GM19395 (cell line): ENCODE measurements around the gene PARP4.
"Not testable (repeated sequence)": the region's sequence is repeated elsewhere in the genome, so short reads cannot be mapped to it uniquely, and the experiment has no call there.

Experiments used
- ATAC-seq: cut with Tn5 transposase; IDR thresholded peaks from one replicate; pipeline ENCODE4 v1.9.1; 2021; ENCODE audit warnings: mild to moderate bottlenecking, moderate library complexity; ENCODE audit not compliant: unreplicated experiment

PARP4 gene

DNA sequence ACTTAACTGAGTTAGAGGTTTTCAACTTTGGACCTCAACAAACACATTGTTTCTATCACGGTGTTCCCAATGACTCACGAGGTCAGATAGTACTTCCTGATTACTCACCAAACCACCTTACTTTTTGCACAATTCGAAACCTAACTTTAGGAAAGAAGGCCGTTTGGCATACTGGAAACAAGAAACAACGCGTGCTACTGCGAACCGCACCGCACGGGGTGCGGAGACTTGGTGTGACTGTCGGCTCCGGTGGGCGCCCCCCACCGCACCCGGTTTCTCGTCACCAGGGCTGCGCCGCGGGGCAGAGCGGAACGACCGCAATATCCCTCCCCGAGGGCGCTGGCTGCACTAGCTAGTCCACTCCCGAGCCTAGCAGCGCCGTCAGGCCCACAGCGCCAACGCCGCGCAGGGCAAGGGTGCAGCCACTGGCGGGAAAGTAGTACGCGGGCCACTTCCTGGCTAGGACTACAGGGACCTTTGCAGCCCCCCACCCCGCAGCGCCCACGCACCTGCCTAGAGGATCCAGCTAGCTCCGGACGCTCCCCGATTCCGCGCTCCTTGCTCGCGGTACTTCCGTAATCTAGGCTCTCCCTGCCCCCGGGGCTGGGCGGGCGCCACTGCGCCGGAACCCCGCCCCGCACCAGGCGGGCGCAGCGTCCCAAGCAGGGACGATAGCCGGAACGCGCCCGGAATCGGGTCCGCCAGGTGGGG, at the start of gene PARP4:
PARP4 (minus strand) TSS at position 582 of the 711 bp plus-strand sequence. CDS start 9,002 bp downstream, outside the sequence.
- peak; percentile 74 for ATAC-seq

DNA sequence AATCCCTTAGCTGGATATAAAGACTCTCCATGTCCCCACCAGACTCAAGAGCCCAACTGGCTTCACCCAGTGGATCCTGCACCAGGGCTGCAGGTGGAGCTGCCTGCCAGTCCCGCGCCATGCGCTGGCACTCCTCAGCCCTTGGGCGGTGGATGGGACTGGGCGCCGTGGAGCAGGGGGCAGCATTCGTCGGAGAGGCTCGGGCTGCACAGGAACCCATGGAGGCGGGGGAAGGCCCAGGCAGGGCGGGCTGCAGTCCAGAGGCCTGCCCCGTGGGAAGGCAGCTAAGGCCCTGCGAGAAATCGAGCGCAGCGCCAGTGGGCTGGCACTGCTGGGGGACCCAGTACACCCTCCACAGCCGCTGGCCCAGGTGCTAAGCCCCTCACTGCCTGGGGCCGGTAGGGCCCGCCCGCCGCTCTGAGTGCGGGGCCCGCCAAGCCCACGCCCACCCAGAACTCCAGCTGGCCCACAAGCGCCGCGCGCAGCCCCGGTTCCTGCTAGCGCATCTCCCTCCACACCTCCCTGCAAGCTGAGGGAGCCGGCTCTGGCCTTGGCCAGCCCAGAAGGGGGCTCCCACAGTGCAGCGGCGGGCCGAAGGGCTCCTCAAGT, 48.1 kb upstream of the PARP4 start:
- ATAC-seq, result not testable (repeated sequence)

DNA sequence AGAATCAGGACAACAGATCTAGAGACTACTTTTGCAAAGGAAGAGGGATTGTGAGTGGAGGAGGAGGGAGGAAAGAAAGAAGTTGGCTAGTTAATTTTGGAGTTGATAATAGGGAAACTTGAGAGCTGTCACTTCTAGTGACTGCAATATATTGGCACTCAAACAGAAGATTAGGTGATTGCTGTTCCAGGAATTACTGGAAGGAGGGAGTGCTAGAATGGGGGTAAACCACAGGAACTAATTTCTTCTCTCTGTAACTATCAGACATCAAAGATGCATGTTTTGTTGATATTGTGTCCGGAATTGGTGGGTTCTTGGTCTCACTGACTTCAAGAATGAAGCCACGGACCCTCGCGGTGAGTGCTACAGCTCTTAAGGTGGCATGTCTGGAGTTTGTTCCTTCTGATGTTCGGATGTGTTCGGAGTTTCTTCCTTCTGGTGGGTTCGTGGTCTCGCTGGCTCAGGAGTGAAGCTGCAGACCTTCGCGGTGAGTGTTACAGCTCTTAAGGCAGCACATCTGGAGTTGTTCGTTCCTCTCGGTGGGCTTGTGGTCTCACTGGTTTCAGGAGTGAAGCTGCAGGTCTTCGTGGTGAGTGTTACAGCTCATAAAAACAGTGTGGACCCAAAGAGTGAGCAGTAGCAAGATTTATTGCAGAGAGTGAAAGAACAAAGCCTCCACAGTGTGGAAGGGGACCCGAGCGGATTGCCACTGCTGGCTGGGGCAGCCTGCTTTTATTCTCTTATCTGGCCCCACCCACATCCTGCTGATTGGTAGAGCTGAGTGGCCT, 47.0 kb upstream of the PARP4 start:
- not testable (repeated sequence) for ATAC-seq

DNA sequence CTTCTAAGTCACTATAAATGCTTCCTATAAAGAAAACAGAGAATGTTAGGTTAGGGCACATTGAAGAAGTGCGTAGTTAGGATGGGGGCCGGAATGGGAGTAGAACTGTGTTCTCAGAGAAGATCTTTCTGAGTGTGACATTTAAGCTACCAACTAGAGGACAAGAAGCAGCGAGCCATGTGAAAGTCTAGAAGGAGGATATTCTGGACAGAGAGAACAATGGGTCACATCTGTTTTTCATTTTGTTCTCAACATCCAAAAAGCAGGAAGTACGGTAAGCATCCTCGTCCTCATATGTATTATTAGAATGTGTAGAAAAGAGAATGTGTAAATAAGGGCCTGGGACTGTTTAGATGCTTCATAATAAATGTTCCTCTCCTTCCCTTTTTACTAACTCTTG, 44.5 kb upstream of the PARP4 start:
- ATAC-seq, result no peak

DNA sequence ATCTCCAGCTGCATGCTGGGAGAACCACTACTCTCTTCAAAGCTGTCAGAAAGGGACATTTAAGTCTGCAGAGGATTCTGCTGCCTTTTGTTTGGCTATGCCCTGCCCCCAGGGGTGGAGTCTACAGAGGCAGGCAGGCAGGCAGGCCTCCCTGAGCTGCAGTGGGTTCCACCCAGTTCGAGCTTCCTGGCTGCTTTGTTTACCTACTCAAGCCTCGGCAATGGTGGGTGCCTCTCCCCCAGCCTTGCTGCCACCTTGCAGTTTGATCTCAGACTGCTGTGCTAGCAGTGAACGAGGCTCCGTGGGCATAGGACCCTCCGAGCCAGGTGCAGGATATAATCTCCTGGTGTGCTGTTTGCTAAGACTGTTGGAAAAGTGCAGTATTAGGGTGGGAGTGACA, 41.3 kb upstream of the PARP4 start:
- not testable (repeated sequence) for ATAC-seq

DNA sequence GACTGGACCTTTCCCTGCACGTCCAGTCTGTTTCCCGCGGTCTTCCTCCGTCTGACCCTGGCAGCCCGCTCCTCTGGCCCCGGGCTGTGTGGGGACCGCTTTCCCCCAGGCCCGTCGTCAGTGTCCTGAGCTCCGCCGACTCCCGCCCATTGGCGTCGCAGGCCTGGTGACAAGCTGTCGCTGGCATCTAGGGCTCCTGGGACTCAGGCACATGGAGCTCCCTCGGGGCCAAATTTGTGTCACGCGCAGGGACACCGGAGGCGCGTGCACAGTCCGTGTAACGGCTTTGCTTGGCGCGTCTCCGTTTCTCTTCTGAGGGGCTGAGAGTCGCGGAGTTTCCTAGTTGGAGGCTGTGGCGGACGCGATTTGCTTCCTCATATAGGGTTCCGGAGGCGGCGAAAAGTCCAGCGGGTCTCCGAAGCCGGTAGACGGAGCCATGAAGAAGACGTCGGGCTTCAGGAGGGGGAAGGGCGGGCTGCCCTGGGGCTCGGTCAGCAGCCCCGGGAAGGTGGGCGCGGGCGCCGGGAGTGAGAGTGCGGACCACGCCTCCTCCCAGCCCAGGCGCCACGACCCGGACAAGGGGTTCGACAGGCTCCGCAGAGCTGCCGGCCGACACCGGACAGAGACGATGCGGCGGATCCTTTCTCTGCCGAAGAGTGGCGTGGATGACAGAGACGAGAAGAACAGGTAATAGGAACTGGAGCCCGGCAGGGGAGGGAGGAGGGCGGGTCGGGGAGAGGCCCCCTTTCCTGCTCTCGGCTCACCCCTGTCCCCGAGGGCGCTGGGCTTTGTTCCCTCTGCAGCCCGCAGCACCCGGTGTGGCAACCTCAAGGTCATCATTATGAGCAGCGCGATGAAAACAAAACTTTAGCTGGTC, 29.1 kb upstream of the PARP4 start:
- ATAC-seq, result not testable (repeated sequence)

DNA sequence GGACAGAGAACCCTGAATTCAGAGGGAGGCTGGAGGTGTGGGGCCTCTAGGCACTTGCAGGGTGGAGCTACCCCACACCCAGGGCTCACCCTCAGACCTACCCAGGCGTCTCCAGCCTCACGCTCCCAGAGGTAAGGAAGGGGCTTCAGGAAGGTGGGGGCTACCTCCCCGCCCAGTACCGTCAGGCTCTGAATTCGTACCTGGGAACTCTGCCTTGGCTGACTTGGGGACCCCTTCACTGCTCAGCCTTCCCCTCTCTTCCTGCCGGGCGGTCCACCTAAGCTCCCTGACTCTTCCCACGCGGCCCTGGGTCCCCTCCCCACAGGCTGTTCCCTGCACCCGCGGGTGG, 28.5 kb upstream of the PARP4 start:
- no peak for ATAC-seq

DNA sequence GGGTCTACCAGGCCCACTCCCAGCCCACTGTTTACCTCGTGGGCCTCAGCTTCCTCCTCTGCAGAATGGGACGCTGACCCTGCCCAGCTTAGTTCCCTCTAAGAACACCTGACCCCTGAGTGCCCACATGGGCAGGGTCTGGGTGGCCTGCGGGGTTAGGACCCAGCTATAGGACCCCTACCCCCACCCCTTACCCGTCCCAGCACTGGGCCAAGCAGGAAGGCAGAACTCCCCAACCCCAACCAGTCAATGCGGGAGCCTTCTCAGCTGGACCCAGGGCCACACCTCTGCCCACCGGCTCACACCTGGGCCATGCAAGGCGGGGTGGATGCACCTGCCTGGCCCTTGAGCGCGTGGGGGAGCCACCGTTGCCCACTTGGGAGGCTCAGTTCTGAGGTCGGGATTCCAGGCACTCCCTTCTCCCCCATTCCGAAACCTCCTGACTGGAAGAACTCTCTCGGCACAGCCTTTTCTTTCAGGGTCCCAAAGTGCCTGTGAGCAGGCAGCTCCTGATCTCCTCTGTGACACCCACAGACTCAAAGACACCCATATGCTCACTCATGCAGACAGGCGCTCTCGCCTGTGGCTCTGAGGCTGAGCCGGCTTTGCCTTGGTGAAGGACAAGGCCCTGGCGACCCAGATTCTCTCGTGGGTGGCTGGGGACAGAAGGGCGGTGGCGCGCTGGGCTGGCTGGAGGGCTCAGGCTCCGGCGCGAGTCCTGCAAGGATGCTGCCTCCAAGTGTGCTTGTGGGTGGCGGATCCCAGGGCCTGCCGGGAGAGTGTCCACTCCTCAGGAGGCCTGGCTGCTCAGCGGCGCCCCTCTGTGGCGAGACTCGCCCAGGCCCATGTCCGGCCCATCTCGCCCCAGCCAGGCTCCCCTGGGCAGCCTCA, 27.9 kb upstream of the PARP4 start:
- no peak for ATAC-seq

DNA sequence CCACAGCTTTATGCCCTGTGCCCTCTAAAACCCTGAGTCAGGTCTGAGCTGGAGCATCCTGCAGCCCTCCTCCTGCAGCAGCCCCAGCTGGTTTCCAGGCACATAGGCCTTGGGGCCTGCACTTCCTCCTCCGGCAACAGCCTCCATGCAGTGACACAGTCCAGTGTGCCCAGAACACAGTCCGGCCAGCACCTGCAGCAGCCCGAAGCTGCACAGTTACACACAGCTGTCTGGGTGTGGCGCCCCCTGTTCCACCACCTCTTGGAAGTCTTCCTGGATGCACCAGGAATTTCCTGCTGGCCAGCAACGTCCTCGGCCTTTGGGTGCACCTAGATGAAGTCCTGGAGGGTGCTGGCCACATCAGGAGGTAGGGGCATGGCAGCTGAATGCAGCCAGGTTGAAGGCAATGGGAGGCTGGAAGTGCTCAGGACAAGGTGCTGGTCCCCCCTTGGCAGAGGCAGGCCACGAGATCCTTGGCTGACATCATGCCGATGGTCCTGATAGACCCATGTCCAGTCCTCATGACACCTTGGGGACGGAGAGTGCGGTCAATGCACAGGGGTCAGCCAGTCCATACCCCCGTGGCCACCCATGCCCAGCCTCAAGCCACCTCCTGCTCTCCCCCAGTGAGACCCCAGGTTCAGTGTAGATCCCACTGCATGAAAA, 27.1 kb upstream of the PARP4 start:
- ATAC-seq, result no peak

DNA sequence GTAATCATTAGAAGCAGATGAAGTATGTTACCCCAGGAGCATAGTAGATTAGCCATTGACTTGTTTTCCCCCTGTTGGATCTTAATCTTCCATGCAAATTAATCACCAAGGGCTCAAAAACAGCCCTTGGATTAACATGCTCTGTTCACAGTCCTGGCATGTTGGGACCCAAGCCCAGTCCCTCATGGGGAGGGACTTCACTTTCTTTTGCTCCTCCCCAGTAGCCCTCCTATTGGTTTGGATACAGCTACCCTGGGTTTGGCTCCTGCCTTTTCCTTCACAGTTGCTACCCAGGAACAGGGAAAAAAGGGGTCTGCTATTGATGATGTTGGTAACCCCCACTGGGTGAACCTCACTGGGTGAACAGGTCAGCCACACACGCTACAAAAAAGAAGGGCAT, 16.9 kb upstream of the PARP4 start:
- ATAC-seq, result no peak

DNA sequence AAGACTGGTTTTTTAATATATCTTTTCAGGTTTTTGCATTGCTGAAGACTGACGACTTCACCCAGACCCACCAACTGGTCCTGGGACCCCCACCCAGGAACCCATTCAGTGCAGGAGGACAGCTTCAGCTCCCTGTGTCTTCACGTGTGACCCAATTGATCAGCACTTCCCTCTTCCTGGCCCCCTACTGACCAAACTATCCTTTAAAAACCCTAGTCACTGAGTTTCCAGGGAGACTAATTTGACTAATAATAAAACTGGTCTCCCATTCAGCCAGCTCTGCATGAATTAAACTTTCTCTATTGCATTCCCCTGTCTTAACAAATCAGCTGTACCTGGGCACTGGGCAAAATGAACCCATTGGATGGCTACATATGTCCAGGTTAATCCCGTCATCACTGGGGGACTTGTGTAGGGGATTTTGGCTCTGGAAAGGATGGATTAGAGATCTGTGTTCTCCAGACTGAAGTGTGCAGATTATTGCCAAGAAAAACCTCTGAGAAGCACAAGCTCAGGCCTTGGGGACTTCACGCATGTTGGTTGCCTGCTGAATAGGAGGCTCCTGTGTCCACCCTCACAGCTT, 16.3 kb upstream of the PARP4 start:
- ATAC-seq, result no peak

DNA sequence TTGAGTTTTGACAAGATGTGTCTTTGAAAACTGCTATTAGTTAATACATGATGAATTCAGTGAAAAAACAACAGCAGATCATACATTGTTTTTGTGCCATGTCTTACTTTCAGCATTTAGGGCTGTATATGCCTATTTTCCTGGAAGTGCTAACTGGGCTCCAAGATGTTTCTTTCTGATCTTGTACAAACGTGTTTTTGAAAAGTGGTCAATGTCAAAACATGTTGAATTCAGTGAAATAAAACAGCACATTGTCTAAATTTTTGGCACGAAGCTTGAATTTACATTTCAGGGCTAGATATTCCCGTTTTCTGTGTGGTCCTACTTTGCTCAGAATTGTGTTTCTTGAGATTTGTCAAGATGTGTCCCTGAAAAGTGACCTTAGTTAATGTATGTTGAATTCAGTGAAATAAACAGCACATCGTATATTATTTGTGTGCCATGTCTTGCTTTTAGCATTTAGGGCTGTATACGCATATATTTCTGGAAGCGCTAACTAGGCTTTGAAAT, 14.7 kb upstream of the PARP4 start:
- no peak for ATAC-seq

DNA sequence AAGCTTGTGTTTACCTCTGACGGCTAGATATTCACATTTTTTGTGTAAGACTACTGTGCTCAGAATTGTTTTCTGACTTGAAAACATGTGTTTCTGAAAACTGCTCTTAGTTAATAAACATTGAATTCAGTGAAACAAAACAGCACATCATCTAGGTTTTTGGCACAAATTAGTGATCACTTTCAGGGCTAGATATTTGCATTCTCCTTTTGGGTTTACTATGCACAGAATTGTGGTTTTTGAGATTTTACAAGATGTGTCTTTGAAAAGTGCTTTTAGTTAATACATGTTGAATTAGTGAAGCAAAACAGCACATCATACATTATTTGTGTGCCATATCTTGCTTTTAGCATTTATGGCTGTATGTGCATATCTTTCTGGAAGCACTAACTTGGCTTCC, 8.2 kb upstream of the PARP4 start:
- no peak for ATAC-seq

DNA sequence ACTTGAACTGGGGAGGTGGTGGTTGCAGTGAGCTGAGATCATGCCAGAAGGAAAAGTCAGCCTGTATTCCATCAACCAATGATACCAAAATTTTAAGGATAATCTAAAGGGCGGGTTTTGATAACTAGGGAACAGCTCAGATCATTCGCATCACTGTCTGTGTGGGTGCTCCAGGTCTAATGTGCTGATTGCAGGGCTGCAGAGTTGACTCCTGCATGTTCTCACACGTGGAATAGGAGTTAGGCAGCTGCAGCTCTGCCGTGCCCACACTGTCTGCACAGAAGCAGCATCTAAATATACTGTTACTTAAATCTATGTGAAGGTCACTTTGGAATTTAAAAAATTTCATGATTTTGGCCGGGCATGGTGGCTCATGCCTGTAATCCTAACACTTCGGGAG, 4.3 kb upstream of the PARP4 start:
- no peak for ATAC-seq

DNA sequence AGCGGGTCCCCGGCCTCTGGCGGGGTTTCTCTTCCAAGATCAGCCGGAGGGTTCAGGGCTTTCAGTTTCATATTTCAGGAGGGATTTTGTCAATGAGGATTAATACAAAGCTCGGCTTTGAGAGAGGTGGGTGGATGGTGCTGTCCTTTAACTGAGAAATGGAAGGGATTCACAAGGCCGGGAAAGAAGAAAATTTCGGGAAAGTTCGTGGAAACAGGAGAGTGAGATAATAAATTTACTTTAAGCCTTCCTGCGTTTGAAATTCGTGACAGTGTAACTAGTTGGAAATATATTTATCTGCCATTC, 283 bp upstream of the PARP4 start:
- ATAC-seq, result no peak

DNA sequence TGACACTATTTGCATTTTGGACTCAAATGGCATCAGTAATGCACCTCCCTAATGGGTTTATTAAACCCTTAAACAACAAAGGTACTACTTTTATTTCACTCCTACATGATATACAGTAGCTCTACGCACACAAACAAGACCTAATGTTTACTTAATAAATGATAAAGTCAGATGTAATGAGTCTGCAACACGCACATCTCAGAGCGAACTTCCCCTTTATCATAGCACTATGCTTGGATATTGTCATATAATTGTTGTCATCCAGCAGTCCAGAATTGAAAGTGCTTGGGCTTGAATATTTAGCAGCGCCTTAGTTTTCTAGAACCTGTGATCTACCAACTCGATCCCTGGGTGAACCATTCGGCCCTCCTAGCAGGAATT, 772 bp downstream of the PARP4 start:
- no peak for ATAC-seq

DNA sequence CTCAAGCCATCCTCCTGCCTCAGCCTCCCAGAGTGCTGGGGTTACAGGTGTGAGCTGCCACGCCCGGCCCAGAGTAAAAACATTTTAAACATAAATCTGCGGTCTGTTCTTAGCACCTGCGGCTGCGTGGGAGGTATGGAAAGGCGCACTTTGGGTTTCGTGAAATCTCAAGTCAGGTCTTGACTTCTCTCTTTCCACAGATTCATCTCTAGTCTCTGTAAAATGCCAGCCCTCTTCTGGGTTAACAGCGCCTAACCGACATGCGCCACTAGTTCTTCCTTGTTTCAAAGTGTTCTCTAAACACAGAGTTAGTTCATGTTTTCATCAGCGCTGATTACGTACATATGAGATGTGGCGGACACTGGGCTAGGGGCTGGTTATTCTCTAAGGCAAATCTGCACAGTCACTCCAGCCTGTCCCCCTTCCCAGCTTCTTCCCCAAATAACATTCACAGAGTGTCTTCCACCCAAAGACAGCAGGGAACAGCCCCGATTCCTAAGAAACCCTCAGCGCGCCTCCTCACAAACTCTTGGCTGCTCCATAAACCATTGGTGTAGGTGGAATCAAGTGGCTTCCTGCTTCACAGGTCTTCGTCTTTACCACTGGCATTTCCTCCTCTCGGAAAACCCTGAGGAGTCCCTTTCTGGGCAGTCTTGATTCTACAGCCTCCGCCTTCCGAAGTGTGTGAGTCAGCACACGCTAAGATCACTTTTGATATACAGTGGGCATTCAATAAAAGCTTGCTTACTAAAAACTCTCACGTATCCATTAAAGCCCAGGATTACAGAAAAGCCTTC, 1.4 kb downstream of the PARP4 start:
- ATAC-seq, result peak; percentile 52

DNA sequence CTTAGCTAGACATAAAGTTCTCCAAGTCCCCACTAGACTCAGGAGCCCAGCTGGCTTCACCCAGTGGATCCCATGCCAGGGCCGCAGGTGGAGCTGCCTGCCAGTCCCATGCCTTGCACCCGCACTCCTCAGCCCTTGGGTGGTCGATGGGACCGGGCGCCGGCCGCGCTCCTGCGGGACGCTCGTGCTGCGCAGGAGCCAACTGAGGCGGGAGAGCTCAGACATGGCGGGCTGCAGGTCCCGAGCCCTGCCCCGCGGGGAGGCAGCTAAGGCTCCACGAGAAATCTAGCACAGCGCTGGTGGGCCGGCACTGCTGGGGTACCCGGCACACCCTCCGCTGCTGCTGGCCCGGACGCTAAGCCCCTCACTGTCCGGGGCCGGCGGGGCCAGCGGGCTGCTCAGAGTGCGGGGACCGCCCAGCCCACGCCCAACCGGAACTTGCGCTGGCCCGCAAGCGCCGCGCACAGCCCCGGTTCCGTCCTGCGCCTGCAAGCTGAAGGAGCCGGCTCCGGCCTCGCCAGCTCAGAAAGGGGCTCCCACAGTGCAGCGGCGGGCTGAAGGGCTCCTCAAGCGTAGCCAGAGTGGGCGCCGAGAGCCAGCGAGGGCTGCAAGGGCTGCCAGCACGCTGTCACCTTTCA, 5.8 kb downstream of the PARP4 start:
- no peak for ATAC-seq
